GM19468 (cell line): ENCODE data around the gene CHPF.

Source experiments
- ATAC-seq: cut with Tn5 transposase; IDR thresholded peaks from one replicate; pipeline ENCODE4 v1.9.1; 2021; ENCODE audit warnings: mild to moderate bottlenecking, moderate library complexity, moderate number of reproducible peaks; ENCODE audit not compliant: unreplicated experiment; ENCODE audit errors: extremely low read depth

Gene CHPF

DNA sequence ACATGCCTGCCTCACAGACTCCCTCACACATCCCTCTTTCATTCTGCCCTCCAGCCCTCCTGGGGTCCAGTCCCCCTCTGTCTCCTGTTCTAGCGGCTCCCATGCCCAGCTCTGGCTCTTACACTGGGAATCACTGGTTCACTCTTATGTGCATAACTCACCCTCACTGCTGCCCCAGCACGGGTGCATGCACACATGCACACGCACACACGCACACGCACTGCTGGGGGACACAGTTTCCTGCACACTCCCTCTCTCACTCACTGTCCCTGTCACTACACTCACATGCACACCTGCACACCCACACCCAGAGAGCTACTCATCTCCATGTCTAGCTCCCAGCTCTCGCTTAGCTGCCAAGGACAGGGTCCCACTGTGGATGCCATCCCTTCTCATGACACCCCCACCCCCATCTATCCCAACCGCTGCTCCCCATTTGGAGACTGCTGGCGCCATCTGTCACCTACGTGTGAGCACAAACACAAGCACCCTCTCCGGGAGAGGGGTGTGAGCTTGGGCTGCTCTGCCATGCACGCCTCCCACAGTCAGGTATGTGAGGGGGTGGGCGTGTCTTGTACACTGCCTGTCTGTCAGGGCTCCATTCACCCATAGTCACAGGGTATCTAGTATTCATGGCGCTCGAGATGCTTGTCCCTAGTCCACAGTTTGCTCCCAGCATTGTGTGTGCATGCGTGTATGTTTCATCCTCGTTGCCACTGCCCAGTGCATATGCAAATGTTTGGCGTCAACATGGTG is 27.6 kb downstream of the CHPF start:
- ATAC-seq = no peak

DNA sequence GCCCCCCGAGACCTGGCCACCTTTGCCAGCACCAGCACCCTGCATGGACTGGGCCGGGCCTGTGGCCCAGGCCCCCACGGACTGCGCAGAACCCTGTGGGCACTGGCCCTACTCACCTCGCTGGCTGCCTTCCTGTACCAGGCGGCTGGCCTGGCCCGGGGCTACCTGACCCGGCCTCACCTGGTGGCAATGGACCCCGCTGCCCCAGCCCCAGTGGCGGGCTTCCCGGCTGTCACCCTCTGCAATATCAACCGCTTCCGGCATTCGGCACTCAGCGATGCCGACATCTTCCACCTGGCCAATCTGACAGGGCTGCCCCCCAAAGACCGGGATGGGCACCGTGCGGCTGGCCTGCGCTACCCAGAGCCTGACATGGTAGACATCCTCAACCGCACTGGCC is 28.8 kb downstream of the CHPF start:
- ATAC-seq = no peak

DNA sequence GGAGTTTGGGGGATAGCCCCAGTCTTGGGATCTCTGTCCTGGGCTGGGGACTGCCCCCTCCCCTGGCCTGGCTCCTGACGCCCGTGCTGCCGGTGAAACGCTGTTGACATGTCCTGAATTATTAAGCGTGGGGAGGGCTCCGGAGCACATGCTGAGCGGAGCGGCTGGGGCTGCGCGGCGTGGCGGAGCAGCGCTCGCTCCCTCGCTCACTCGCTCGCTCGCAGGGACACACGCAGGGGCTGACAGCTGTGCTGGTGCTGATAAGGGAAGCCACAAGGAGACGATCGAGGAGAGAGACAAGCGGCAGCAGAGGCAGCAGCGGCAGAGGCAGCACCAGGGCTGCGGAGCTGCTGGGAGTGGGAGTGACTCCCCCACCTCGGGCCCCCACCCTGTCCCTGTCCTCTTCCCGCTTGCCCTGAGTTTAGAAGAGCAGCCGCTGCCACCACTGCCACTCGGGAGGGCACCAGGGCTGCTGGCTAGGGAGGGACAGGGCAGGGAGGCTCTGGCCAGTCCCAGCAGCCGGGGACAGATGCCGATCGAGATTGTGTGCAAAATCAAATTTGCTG is 29.3 kb downstream of the CHPF start, which contains the start of gene ASIC4:
TSS of gene ASIC4 (plus strand) at position 287 of the 566 bp plus-strand sequence. CDS start at position 530, 243 bp downstream.
- no peak for ATAC-seq

DNA sequence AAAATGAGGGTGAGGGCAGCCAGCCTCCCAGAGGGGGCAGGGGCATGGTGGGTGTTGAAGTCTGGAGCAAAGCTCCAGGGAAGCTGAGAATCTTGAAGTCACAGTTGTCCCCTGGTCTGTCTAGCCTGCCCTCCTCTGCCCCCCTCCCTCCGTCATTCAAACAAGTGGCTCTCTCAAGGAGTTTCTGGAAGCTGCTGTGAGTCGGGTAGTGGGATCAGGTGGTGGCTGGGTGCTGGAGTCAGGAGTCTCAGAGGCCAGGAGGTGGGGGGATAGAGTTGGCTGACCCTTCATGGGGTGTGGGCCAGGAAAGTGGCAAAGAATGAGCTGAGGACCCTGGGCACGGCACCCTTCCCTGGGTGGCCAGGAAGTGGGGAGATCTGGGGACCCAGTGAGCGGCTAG is 29.8 kb downstream of the CHPF start:
- no peak for ATAC-seq

DNA sequence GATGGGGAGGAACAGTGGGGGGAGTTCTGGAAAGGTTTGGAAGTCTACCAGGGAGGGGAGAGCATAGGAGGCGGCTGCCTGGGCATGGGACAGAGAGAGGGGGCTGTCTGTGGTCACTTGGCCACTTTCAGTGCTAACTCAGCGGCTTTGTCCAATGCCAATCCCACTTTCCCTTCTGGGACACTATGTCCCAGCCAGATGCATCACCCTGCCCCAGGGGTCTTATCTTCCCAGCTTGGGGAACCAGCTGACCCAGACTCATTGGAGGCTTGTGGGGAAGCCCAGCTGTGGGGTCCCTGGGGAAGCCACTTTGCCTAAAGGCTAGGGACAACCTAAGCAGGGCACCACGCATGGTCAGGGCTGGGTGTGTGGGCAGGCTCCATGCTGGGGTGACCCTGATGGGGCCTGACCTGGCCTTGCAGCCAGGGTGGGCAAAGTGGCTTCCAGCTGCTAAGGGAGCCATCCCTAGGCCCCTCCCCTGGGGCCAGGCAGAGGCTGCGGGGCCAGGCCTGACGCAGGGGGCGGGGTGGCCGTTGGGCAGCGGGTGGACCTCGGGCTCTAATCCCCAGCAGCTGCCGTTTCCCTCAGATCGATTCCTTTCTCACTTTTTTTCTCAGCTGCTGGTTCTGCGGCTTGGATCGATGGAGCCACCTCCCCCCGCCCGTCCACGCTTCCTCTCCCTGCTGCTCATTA is 30.9 kb downstream of the CHPF start:
- ATAC-seq = no peak

DNA sequence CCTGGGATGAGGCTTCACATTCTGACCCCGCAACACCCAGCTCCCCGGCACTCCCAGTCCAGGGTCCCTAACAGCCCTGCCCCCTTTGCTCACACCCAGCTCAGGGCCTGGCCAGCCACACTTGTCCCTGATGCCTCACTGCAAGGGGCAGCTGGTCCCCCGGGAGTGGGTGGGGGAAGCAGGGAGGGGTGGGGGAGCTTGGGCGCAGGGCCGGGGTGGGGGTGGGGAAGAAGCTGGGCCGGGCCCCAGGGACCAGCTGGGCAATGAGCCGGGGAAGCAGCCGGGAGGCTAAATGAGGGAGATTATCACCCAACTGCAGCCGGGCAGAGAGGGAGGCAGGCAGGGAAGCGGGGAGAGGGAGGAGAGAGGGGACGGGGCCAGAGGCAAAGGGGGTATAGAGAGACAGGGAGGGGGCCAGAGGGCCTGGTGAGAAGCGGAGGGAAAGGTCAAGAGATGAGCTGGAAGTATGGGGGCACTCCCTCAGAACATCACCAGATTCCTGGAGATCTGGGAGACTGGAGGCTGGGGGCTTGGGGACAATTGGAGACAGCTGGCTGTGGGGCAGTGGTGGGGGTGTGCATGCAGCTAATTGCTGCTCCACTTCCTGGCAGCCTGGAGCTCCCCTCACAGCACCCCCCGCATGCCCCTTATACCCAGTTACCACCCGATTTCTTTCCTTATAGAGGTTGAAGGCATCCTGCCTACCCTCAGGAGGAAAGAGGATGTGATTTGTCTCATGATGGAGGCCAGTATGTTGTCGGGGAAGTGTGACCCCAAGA is 31.9 kb downstream of the CHPF start:
- ATAC-seq = no peak

DNA sequence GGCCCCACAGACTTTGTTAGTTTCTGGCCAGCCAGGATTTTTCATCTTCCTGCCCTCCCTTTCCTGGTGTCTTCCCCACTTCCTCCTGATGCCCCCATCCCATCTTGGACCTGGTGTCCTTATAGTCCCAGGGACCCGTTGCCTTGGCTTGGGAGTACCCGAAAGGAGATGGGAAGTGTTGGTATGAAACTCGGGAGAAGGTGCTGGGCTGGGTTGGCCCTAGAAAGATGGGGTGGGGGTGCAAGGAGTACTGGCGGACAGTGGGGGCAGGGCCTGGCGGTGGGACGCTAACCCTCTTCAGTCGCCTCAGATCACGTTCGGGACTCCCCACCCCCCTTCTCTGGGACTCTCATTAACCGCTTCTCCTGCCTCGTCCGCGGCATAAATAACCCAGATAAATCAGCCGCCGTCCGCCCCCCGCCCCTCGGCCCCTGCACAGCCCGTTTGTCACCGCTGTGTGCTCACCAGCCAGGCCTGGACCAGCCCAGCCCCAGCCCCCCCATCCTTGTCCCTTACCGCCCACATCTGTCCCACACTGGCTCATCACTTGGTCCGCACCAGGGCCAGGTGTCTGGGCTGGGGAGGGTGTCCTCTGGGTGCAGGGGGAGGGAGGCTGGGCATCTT is 33.0 kb downstream of the CHPF start:
- ATAC-seq = no peak

DNA sequence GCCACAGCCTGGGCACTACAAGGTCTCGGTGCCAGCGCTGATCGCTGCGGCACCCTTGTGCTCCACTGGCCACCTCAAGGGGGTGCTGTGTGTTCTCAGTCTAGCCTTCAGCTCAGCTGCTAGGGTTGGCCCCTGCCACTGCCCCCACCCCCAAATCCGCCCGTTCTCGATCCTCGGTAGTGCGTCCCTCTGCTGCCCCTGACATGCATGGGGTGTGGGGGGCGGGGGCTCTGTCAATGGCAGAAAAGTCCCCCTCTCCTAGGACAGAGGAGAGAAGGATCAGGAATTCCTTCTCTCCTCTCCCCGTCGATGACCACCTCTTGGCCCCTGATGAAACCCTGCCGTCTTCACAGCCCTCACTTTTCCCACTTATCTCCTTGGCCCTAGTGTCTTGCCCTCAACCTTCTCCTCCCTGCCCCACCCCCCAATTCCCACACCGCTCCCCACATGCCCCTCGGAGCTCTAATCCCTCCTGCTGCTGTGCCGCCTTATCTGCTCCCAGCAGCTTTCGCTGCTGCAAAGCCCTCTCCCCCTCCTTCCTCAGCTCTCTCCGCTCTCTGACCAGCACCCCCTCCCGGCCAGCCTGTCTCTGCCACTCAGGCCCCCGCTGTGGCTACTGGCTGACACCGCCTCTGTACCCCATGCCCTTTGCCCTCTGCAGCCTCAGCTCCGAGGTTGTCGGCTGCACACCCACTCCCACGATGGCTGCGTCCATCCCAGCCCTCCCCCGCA is 33.7 kb downstream of the CHPF start:
- no peak for ATAC-seq

DNA sequence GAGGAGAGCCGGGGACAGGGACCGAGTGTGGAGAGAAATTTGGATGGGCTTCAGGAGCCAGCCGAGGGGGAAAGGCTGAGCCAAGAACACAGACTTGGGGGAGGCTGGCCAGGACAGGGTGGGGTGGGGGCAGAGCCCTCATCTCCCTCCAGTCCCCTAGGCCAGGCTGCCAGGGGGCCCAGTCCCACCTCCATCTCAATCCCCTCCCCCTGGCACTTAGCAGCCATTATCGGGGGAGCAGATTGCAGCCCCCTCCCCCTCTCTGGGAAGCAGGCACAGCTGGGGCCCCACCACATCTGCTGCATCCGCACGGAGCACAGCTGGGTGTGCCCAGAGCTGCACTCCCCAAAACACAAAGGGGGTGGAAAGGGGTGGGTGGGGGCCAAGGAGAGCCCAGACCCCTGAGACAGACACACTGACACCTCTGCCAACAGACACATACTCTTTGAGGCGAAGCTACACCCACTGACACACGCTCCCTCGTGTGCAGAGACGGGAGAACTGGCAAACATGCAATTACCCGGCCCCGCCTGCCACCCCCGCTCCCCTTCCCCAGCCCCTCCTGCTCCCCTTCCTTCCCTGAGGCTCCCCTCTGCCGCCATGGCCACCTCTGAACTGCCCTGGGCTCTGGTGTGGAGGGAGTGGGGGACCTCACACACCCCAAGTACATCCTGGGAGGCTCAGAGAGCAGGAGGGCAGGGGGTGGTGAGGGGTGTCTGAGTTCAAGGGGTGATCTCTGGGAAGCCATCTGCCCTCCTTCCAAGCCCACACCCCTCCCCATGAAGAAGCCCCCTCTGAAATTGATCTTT is 34.4 kb downstream of the CHPF start:
- ATAC-seq = no peak

DNA sequence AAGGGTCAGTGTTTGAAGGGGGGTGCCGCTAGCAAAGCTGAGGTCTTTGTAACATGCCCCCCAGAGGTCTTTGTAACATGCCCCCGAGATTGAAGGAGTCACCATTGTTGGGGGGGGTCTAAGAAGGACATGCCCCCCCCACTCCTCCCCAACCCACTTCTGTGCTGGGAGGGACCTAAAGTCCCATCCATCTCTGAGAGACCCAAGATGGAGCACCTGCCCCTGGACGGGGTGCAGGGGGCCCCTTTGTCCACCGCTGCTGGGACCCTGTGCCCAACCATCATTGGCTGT is 35.2 kb downstream of the CHPF start:
- ATAC-seq = no peak

DNA sequence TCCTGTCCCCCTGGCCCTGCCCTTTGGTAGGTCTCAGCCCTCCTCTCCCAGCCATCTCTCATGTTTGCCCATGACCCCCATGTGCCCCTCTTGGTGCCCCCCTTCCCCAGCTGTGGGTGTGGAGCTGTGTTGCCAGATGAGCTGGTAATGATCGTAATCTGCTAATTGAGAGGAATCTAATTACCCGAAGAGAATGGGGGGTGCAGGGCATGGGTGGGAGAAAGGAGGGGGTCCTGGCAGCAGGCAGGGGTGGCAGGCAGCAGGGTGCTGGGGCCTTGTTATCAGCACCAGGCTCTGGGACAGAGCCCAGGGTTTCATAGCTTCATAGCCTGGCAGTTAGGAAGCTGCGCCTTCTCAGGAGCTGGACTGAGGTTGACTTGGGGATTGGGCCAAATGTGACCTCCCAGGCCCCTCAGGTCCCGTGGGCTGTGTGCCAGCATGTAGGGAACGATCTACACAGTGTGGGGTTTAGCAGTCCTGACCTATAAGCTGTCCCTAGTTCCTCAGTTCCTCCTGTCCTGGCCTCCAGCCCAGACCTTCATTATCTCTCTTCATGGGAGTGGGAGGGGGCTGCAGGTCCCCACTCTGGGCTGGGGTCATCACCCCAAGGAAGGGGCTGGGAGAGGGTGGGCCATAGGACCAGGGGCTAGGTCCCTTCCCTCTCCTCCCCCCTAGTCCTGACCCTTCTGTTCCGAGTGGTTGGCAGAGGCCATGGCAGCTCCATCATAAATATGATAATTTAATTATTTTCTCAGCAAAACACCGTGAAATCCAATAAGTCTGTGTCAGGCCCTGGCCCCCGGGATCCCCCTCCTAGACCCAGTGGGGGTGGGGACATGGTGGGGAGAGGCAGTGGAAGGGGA is 35.8 kb downstream of the CHPF start:
- ATAC-seq = no peak

DNA sequence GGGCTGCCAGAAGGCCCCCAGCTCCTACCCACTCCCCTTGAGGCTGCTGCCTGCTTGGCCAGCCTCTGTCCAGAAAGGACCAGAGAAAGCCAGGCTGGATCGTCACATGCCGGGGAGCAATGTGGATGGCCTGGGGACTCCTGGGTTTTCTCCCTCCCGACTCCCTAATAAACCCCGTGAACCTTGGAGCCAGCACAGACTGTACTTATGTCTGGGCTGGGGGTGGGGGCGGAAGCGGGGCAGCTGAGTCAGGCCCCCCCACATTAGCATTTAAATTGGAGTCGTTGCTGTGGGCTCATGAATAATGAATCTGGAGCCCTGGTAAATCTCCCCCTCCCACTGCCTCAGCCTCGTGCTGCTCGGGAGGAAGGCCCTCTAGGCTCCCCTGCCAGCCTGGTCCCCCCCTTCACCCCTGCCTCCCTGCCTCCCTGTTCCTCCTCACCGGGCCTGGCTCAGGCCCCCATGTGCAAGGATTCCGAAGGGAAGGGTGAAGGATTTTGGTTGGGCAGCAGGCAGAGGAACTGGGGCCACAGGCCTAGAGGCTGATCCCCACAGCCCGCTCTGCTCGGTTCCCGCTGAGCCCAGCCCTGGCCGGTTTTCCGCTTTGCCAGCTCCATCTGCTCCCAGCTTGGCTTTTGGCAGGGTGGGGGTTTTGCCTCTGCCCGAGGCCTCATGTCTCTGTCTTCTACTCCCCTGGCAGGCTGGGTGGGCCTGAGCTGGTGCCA is 36.6 kb downstream of the CHPF start:
- ATAC-seq = no peak

DNA sequence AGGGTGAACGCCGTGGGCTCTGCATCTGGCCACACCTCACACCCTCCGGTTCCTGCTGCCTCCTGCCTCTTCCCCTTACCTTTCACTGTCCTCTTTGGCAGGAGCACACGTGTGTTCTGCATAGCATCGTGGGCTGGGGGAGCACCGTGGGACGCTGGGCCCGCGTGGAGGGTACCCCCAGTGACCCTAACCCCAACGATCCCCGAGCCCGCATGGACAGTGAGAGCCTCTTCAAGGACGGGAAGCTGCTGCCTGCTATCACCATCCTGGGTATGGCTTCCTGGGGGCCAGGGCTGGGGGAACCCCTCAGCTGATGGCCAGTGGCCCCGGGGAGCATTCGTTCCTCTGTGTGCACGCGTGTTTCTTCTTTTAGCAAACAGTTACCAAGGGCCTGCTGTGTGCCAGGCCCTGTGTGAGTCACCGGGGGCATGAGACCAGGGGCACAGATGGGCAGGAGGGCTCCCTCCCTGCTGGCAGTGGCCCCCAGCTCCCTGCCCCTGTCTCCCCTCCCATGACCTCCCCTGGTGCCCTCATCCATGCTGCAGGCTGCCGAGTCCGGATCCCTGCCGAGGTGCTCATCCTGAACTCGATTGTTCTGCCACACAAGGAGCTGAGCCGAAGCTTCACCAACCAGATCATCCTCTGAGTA is 37.3 kb downstream of the CHPF start:
- no peak for ATAC-seq

DNA sequence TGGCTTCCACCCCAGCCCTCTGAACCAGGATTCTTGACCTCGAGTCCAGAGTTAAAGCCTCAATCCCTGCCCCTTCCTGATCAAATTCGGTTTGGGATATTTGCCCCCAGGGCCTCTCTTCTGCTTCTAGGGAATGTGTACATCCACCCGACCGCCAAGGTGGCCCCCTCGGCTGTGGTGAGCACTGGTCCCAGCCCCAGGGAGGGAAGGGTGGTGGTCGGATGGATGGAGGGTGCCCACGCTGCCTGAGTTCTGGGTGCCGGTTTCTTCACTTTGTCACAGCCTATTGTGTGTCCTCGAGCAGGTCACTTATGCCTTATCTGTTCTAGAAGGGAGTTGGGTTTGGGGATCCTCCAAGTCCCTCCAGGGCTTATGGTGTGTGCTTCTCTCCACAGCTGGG is 38.0 kb downstream of the CHPF start:
- ATAC-seq = no peak

DNA sequence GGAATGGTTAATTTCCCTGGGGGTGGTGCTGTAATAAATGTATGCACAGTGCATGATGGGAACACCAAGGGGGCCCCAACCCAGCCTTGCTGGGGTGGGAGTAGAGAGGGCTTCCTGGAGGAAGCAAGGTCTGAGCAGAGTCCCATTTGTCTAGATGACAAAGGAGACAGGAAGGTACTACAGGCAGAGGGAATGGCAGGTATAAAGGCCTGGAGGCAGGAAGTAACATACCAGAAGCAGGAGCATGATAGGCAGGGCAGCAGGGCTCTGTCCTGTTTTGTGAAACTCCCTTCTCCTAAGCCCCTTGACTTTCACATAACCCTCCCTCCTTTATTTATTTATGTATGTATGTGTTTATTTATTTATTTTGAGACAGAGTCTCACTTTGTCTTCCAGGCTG is 41.0 kb downstream of the CHPF start:
- ATAC-seq = no peak

DNA sequence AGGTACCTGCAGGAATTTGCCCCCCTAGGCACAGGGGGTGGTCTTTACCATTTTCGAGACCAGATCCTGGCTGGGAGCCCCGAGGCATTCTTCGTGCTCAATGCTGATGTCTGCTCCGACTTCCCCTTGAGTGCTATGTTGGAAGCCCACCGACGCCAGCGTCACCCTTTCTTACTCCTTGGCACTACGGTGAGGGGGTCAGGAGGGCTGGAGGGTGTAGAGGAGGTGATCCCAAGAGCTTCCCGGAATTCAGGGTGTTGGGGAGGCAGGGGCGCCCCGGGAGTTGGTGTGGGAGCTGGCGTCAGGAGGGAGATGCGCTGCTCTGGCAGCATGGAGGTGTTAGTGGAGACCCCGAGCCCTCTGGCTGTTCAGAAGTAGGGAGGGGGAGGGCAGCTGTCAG is 41.8 kb downstream of the CHPF start:
- ATAC-seq = no peak

DNA sequence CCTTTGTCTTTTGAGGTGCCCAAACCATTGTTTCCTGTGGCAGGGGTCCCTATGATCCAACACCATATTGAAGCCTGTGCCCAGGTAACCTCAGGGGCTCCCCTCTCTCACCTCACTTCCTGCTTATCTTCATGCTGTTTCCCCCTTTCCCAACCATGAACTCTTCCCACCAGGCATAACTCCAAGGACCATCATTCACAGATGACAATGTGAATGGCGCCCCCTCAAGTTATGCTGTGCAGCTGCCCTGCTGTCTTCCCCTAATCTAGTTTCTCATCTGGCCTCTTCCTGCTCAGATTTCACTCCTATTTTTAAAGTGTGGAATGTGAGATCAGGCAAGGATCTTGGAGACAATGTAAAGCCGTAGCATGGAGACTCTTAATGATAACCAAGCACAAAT is 43.5 kb downstream of the CHPF start:
- ATAC-seq = no peak
